ENCODE measurements around the gene CKAP5.

CKAP5 gene

GRCh38 chr11:46694607-46695006, 151.5 kb downstream of the CKAP5 start (continued):
- TF ChIP-seq POU6F1 (CRISPR knock-in tag; IDR thresholded peaks at IDR 0.05; ENCODE audit: borderline replicate concordance, low read depth): no peak
- TF ChIP-seq TCF4 (CRISPR knock-in tag; IDR thresholded peaks at IDR 0.05; ENCODE audit: borderline replicate concordance): no peak
- no peak for TF ChIP-seq ZFP30 (CRISPR knock-in tag; IDR thresholded peaks at IDR 0.05)
- no peak for TF ChIP-seq CSDC2 (CRISPR knock-in tag; IDR thresholded peaks at IDR 0.05)
- TF ChIP-seq ARNTL (CRISPR knock-in tag; IDR thresholded peaks at IDR 0.05; ENCODE audit: borderline replicate concordance, low read depth): no peak
- no peak for TF ChIP-seq TOX (CRISPR knock-in tag; IDR thresholded peaks at IDR 0.05; ENCODE audit: borderline replicate concordance)
- TF ChIP-seq PPARA (CRISPR knock-in tag; IDR thresholded peaks at IDR 0.05; ENCODE audit: borderline replicate concordance): no peak
- no peak for TF ChIP-seq ZNF70 (CRISPR knock-in tag; IDR thresholded peaks at IDR 0.05)
- no peak for TF ChIP-seq RARB (CRISPR knock-in tag; IDR thresholded peaks at IDR 0.05)
- no peak for TF ChIP-seq SNAI2 (CRISPR knock-in tag; IDR thresholded peaks at IDR 0.05)
- TF ChIP-seq ZC3H10 (CRISPR knock-in tag; IDR thresholded peaks at IDR 0.05): no peak

GRCh38 chr11:46694072-46694471, 152.0 kb downstream of the CKAP5 start:
- no peak for ATAC-seq
- no peak for TF ChIP-seq TSHZ2 (CRISPR knock-in tag; IDR thresholded peaks at IDR 0.05)
- TF ChIP-seq TCF4 (CRISPR knock-in tag; IDR thresholded peaks at IDR 0.05; ENCODE audit: borderline replicate concordance): no peak

- no peak for ATAC-seq
- TF ChIP-seq TSHZ2 (CRISPR knock-in tag; IDR thresholded peaks at IDR 0.05) (no peak), ZNF8 (CRISPR knock-in tag; IDR thresholded peaks at IDR 0.05) (no peak), TCF4 (CRISPR knock-in tag; IDR thresholded peaks at IDR 0.05; ENCODE audit: borderline replicate concordance) (no peak), BACH2 (CRISPR knock-in tag; IDR thresholded peaks at IDR 0.05; ENCODE audit: borderline replicate concordance) (no peak), CREB5 (CRISPR knock-in tag; IDR thresholded peaks at IDR 0.05; ENCODE audit: low read depth) (no peak), ZC3H10 (CRISPR knock-in tag; IDR thresholded peaks at IDR 0.05) (no peak), ZFP30 (CRISPR knock-in tag; IDR thresholded peaks at IDR 0.05) (no peak), ARNTL (CRISPR knock-in tag; IDR thresholded peaks at IDR 0.05; ENCODE audit: borderline replicate concordance, low read depth) (no peak), ZNF70 (CRISPR knock-in tag; IDR thresholded peaks at IDR 0.05) (no peak), RARB (CRISPR knock-in tag; IDR thresholded peaks at IDR 0.05) (no peak), OSR1 (CRISPR knock-in tag; IDR thresholded peaks at IDR 0.05) (no peak), TOX (CRISPR knock-in tag; IDR thresholded peaks at IDR 0.05; ENCODE audit: borderline replicate concordance) (no peak), PPARA (CRISPR knock-in tag; IDR thresholded peaks at IDR 0.05; ENCODE audit: borderline replicate concordance) (no peak), PATZ1 (CRISPR knock-in tag; IDR thresholded peaks at IDR 0.05; ENCODE audit: borderline replicate concordance) (no peak), CSDC2 (CRISPR knock-in tag; IDR thresholded peaks at IDR 0.05) (no peak), SNAI2 (CRISPR knock-in tag; IDR thresholded peaks at IDR 0.05) (no peak), ZFP3 (CRISPR knock-in tag; IDR thresholded peaks at IDR 0.05) (no peak), ZNF565 (CRISPR knock-in tag; conservative IDR thresholded peaks at IDR 0.05; ENCODE audit: low read depth) (no peak), POU6F1 (CRISPR knock-in tag; IDR thresholded peaks at IDR 0.05; ENCODE audit: borderline replicate concordance, low read depth) (no peak), ESRRG (CRISPR knock-in tag; IDR thresholded peaks at IDR 0.05) (no peak)
Observed at GRCh38 chr11:46693597-46694012, 152.5 kb downstream of the CKAP5 start.
